ENCODE data around the gene VGF. TPM values are rescaled to one million over a fixed set of nuclear protein-coding genes. Genes with fewer than 3 reads are reported as not detected.
A peak's percentile ranks its signal among the peaks of the same experiment; 100 is the strongest.
"Not testable (repeated sequence)": the region's sequence is repeated elsewhere in the genome, so short reads cannot be mapped to it uniquely, and the experiment has no call there.

VGF gene
- total and polyA plus RNA-seq, 2 experiments from 2014 or later, result 3.0 to 4.4 TPM

- H3K9me2 ChIP-seq (ENCODE audit: insufficient read depth); H3K36me3 Mint-ChIP-seq (ENCODE audit: low read depth); H3K27ac Mint-ChIP-seq; H4K20me1 ChIP-seq (replicated peaks; ENCODE audit: insufficient read depth); H3K9me3 Mint-ChIP-seq; H3K79me2 ChIP-seq (replicated peaks; ENCODE audit: insufficient read depth); DNase-seq (ENCODE audit: low spot score); H3K27ac ChIP-seq (ENCODE audit: low read depth); H3K4me2 ChIP-seq; ATAC-seq; H3K36me3 ChIP-seq (ENCODE audit: insufficient read depth); H3F3A ChIP-seq (replicated peaks; ENCODE audit: low read depth); H3K4me3 Mint-ChIP-seq; H3K27me3 ChIP-seq (ENCODE audit: insufficient read depth); H3K4me3 ChIP-seq; H2AFZ ChIP-seq: not testable (repeated sequence)
- peaks cover 26% of the 10 kb centered on the region for H3K4me1 Mint-ChIP-seq
- H3K4me1 ChIP-seq (ENCODE audit: insufficient read depth), result peaks cover 19% of the 10 kb centered on the region
- H3K27me3 Mint-ChIP-seq (ENCODE audit: insufficient read depth, low read depth, poor library complexity), result peaks cover 19% of the 10 kb centered on the region
Observed at GRCh38 chr7:101132626-101133600, 32.5 kb downstream of the VGF start.

DNA sequence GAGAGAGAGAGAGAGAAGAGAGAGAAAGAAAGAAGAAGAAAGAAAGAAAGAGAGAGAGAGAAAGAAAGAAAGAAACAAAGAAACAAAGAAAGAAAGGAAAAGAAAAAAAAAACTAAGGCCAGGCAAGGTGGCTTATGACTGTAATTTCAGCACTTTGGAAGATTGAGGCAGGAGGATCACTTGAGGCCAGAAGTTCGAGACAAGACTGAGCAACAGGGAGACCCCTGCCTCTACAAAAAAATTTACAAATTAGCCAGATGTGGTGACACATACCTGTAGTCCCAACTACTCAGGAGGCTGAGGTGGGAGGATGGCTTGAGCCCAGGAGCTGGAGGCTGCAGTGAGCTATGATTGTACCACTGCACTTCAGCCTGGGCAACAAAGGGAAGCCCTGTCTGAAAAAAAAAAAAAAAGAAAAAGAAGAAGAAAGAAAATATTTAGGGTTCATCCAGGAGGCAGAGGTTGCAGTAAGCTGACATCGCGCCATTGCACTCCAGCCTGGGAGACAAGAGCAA, 35.7 kb downstream of the VGF start:
- Mint-ChIP-seq H3K27me3 (ENCODE audit: insufficient read depth, low read depth, poor library complexity) (peaks cover 25% of the 10 kb centered on the region), H3K9me3 (peaks cover 8% of the 10 kb centered on the region; the same call in 1 of the 3 replicates), H3K27ac (no peak overlapping the region), H3K4me3 (no peak overlapping the region), H3K36me3 (ENCODE audit: low read depth) (peaks cover 10% of the 10 kb centered on the region; the same call in 1 of the 3 replicates), H3K4me1 (peaks cover 33% of the 10 kb centered on the region)
- H2AFZ ChIP-seq, result peak overlapping the region; percentile 69; the same call in 1 of the 2 replicates
- H3K27ac ChIP-seq (ENCODE audit: low read depth), result no peak overlapping the region
- H3K36me3 ChIP-seq (ENCODE audit: insufficient read depth), result no peaks in the 10 kb centered on the region
- no peaks in the 10 kb centered on the region for H3K79me2 ChIP-seq (replicated peaks; ENCODE audit: insufficient read depth)
- peaks cover 36% of the 10 kb centered on the region for H3K4me1 ChIP-seq (ENCODE audit: insufficient read depth)
- no peak for ATAC-seq
- 0 out of 2 replicates have a peak, but pooled peaks cover 3% of the 10 kb centered on the region for H3F3A ChIP-seq (replicated peaks; ENCODE audit: low read depth)
- H3K9me2 ChIP-seq (ENCODE audit: insufficient read depth), result no peaks in the 10 kb centered on the region
- DNase-seq (ENCODE audit: low spot score), result no peak
- H4K20me1 ChIP-seq (replicated peaks; ENCODE audit: insufficient read depth), result no peaks in the 10 kb centered on the region
- no peak overlapping the region for H3K4me2 ChIP-seq
- H3K4me3 ChIP-seq, result no peak overlapping the region
- no peaks in the 10 kb centered on the region for H3K27me3 ChIP-seq (ENCODE audit: insufficient read depth)
- TF ChIP-seq CREB1 (CRISPR knock-in tag; IDR thresholded peaks at IDR 0.05; ENCODE audit: low read depth) (no peak), STAT1 (IDR thresholded peaks at IDR 0.05; ENCODE audit: unreplicated experiment) (no peak), JUNB (IDR thresholded peaks at IDR 0.05; ENCODE audit: unreplicated experiment) (no peak), ZNF331 (CRISPR knock-in tag; IDR thresholded peaks at IDR 0.05; ENCODE audit: low read depth) (no peak), EZH2phosphoT487 (IDR thresholded peaks at IDR 0.05; ENCODE audit: unreplicated experiment) (no peak), ZNF462 (CRISPR knock-in tag; IDR thresholded peaks at IDR 0.05) (no peak), ETS1 (IDR thresholded peaks at IDR 0.05) (no peak), NANOG (IDR thresholded peaks at IDR 0.05; ENCODE audit: borderline replicate concordance) (no peak)
- TF ChIP-seq, protein P1, sequence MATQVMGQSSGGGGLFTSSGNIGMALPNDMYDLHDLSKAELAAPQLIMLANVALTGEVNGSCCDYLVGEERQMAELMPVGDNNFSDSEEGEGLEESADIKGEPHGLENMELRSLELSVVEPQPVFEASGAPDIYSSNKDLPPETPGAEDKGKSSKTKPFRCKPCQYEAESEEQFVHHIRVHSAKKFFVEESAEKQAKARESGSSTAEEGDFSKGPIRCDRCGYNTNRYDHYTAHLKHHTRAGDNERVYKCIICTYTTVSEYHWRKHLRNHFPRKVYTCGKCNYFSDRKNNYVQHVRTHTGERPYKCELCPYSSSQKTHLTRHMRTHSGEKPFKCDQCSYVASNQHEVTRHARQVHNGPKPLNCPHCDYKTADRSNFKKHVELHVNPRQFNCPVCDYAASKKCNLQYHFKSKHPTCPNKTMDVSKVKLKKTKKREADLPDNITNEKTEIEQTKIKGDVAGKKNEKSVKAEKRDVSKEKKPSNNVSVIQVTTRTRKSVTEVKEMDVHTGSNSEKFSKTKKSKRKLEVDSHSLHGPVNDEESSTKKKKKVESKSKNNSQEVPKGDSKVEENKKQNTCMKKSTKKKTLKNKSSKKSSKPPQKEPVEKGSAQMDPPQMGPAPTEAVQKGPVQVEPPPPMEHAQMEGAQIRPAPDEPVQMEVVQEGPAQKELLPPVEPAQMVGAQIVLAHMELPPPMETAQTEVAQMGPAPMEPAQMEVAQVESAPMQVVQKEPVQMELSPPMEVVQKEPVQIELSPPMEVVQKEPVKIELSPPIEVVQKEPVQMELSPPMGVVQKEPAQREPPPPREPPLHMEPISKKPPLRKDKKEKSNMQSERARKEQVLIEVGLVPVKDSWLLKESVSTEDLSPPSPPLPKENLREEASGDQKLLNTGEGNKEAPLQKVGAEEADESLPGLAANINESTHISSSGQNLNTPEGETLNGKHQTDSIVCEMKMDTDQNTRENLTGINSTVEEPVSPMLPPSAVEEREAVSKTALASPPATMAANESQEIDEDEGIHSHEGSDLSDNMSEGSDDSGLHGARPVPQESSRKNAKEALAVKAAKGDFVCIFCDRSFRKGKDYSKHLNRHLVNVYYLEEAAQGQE (IDR thresholded peaks at IDR 0.05; ENCODE audit: unreplicated experiment), result no peak
